Measurements from ENCODE around the gene RASD2.
"Not testable (repeated sequence)": the region's sequence is repeated elsewhere in the genome, so short reads cannot be mapped to it uniquely, and the experiment has no call there.

- TF ChIP-seq EZH2 (IDR thresholded peaks at IDR 0.05; ENCODE audit: borderline replicate concordance, insufficient read depth, low read depth, low read length, poor library complexity, severe bottlenecking); CTCF (IDR thresholded peaks at IDR 0.05): not testable (repeated sequence)
Measured at GRCh38 chr22:35495711-35496110, 44.9 kb upstream of the RASD2 start.

All from B cell (primary cell).